ENCODE results near the gene HEG1.

The HEG1 gene

GRCh38 chr3:124937049-124937448 is 118.7 kb downstream of the HEG1 start:
- H3F3A ChIP-seq (ENCODE audit: insufficient read depth): no peaks in the 10 kb centered on the region
- H3K27me3 ChIP-seq (ENCODE audit: low read length): no peaks in the 10 kb centered on the region
- no peak overlapping the region for H3K4me3 ChIP-seq (ENCODE audit: insufficient read depth, low read length, poor library complexity, severe bottlenecking)
- no peaks in the 10 kb centered on the region for H4K20me1 ChIP-seq (ENCODE audit: low read depth, low read length)
- H3K36me3 ChIP-seq (ENCODE audit: low read length): no peaks in the 10 kb centered on the region
- no peak overlapping the region for H2AFZ ChIP-seq (ENCODE audit: low read depth, low read length, severe bottlenecking)
- no peak overlapping the region for H3K27ac ChIP-seq (ENCODE audit: low read depth, low read length)
- no peak for TF ChIP-seq EZH2phosphoT487 (conservative IDR thresholded peaks at IDR 0.05; ENCODE audit: low read length)
- TF ChIP-seq CTCF (IDR thresholded peaks at IDR 0.05; ENCODE audit: insufficient read depth, low read length, poor library complexity, severe bottlenecking): no peak
- H3K9ac ChIP-seq (ENCODE audit: low read length): no peak overlapping the region
- H3K9me3 ChIP-seq (ENCODE audit: insufficient read depth, low read length): no peaks in the 10 kb centered on the region
- H3K79me2 ChIP-seq (ENCODE audit: insufficient read depth, low read length): no peaks in the 10 kb centered on the region
- H3K9me2 ChIP-seq (replicated peaks; ENCODE audit: insufficient read depth, low read length): no peaks in the 10 kb centered on the region
- no peak overlapping the region for H3K4me2 ChIP-seq (ENCODE audit: low read depth, low read length, poor library complexity, severe bottlenecking)

GRCh38 chr3:124935794-124936542 is 119.8 kb downstream of the HEG1 start:
- H3K27ac ChIP-seq (ENCODE audit: low read depth, low read length): no peak overlapping the region
- H2AFZ ChIP-seq (ENCODE audit: low read depth, low read length, severe bottlenecking): no peak overlapping the region
- H3K27me3 ChIP-seq (ENCODE audit: low read length): no peaks in the 10 kb centered on the region
- no peaks in the 10 kb centered on the region for H4K20me1 ChIP-seq (ENCODE audit: low read depth, low read length)
- H3K9me3 ChIP-seq (ENCODE audit: insufficient read depth, low read length): no peaks in the 10 kb centered on the region
- TF ChIP-seq EZH2phosphoT487 (conservative IDR thresholded peaks at IDR 0.05; ENCODE audit: low read length) (no peak), CTCF (IDR thresholded peaks at IDR 0.05; ENCODE audit: insufficient read depth, low read length, poor library complexity, severe bottlenecking) (no peak)
- H3K9ac ChIP-seq (ENCODE audit: low read length): no peak overlapping the region
- H3K4me2 ChIP-seq (ENCODE audit: low read depth, low read length, poor library complexity, severe bottlenecking): no peak overlapping the region
- H3K9me2 ChIP-seq (replicated peaks; ENCODE audit: insufficient read depth, low read length): no peaks in the 10 kb centered on the region
- no peak overlapping the region for H3K4me3 ChIP-seq (ENCODE audit: insufficient read depth, low read length, poor library complexity, severe bottlenecking)
- H3K36me3 ChIP-seq (ENCODE audit: low read length): no peaks in the 10 kb centered on the region
- no peaks in the 10 kb centered on the region for H3F3A ChIP-seq (ENCODE audit: insufficient read depth)
- H3K79me2 ChIP-seq (ENCODE audit: insufficient read depth, low read length): no peaks in the 10 kb centered on the region

- H3K36me3 ChIP-seq (ENCODE audit: low read length): no peaks in the 10 kb centered on the region
Observed at GRCh38 chr3:124935264-124935663, 120.5 kb downstream of the HEG1 start.

More at GRCh38 chr3:124935264-124935663, 120.5 kb downstream of the HEG1 start:
- Histone ChIP-seq H3K9me3 (ENCODE audit: insufficient read depth, low read length) (no peaks in the 10 kb centered on the region), H3K4me2 (ENCODE audit: low read depth, low read length, poor library complexity, severe bottlenecking) (no peak overlapping the region), H3K9ac (ENCODE audit: low read length) (no peak overlapping the region), H3K27ac (ENCODE audit: low read depth, low read length) (no peak overlapping the region), H3K27me3 (ENCODE audit: low read length) (no peaks in the 10 kb centered on the region), H3K9me2 (replicated peaks; ENCODE audit: insufficient read depth, low read length) (no peaks in the 10 kb centered on the region), H2AFZ (ENCODE audit: low read depth, low read length, severe bottlenecking) (no peak overlapping the region), H4K20me1 (ENCODE audit: low read depth, low read length) (no peaks in the 10 kb centered on the region), H3K4me3 (ENCODE audit: insufficient read depth, low read length, poor library complexity, severe bottlenecking) (no peak overlapping the region), H3K79me2 (ENCODE audit: insufficient read depth, low read length) (no peaks in the 10 kb centered on the region), H3F3A (ENCODE audit: insufficient read depth) (no peaks in the 10 kb centered on the region)
- TF ChIP-seq CTCF (IDR thresholded peaks at IDR 0.05; ENCODE audit: insufficient read depth, low read length, poor library complexity, severe bottlenecking) (no peak), EZH2phosphoT487 (conservative IDR thresholded peaks at IDR 0.05; ENCODE audit: low read length) (no peak)

Data from SU-DHL-6 (cell line).